Dendritic cell treated with granulocyte-macrophage colony-stimulating factor and Interleukin-4, amounts not matched to agents 40 ng/mL and 50 ng/mL, for 4 days (primary cell): ENCODE data around the gene AVPR1B.

Experiments used
- H3K27ac Mint-ChIP-seq: one replicate; pipeline ENCODE4 v1.8.0; 2022; ENCODE audit warnings: mild to moderate bottlenecking, mixed read lengths
- H3K27me3 Mint-ChIP-seq: one replicate; pipeline ENCODE4 v1.8.0; 2022; ENCODE audit warnings: mild to moderate bottlenecking, mixed read lengths
- H3K36me3 Mint-ChIP-seq: one replicate; pipeline ENCODE4 v1.8.0; 2022; ENCODE audit warnings: low read depth, mixed read lengths
- H3K4me1 Mint-ChIP-seq: one replicate; pipeline ENCODE4 v1.8.0; 2022; ENCODE audit warnings: low read depth, mixed read lengths
- H3K4me3 Mint-ChIP-seq: one replicate; pipeline ENCODE4 v1.8.0; 2022; ENCODE audit warnings: mild to moderate bottlenecking, moderate library complexity, mixed read lengths
- H3K9me3 Mint-ChIP-seq: one replicate; pipeline ENCODE4 v1.8.0; 2022; ENCODE audit warnings: mixed read lengths
- intact Hi-C: fragments of 100-400 bp; cut with micrococcal nuclease; formaldehyde crosslinking; loops from one replicate; pipeline ENCODE4 v1.15.0; 2022

The AVPR1B gene

GRCh38 chr1:206117151-206117948 is at the start of gene AVPR1B:
Gene AVPR1B, minus strand, starts transcription at chr1:206117388. Its CDS starts 498 bp downstream, at chr1:206116890.
- Mint-ChIP-seq H3K36me3 (no peaks in the 10 kb centered on the region), H3K27me3 (peaks cover 57% of the 10 kb centered on the region), H3K27ac (peak within 1 kb of the TSS; percentile 11), H3K4me1 (peaks cover 27% of the 10 kb centered on the region), H3K9me3 (peaks cover 21% of the 10 kb centered on the region), H3K4me3 (peak within 1 kb of the TSS; percentile 41)
- intact Hi-C loops = loop anchor here (5.0 kb wide), 1 partner anchor 330 kb away; no protein-coding TSS in a partner anchor

DNA sequence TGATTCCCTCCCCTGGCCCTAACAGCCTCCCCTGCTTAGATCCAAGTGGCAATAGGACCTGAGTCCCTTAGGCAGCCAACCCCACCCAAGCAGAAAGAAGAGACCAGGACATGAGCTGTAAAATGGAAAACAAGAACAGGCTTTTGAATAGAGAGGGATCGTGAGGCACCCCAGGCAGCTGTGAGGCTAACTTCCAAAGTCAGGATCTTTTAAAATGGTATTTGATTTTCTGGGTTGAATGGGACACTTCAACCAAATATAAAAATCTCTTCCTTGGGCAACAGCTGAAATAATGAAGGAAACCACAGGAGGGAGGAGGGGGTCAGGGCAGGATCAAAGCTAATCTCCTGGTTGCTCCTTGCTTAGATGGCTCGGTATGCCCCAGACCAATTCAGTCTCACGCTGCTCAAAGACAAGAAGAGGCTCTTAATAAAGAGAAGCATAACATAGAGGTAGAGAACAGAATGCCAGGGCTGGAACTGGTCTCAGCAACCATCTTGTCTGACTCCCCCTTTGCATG is 28.6 kb upstream of the AVPR1B start:
- H3K27ac Mint-ChIP-seq = no peak overlapping the region
- no peaks in the 10 kb centered on the region for H3K36me3 Mint-ChIP-seq
- peaks cover 18% of the 10 kb centered on the region for H3K27me3 Mint-ChIP-seq
- H3K4me3 Mint-ChIP-seq = no peak overlapping the region
- intact Hi-C loops = no loop called here
- no peaks in the 10 kb centered on the region for H3K4me1 Mint-ChIP-seq
- no peaks in the 10 kb centered on the region for H3K9me3 Mint-ChIP-seq

DNA sequence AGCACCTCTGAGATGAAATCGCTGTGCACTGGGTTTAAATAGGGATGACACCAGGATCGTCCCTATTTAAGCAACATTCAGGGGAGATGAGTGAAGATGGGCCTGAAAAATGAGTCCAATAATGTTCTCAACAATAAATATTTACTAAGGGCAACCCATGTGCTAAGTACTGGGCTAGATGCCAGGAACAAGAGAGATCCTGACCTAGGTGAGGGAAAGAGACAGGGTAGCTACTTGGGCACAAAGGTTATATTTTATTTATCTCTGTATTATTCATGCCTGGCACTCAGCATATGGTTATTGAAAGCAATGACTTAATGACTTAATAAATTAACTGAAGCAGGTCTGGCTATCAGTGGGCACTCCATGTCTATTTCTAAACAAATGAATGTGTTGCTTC is 27.4 kb upstream of the AVPR1B start:
- Mint-ChIP-seq H3K9me3 (no peaks in the 10 kb centered on the region), H3K36me3 (no peaks in the 10 kb centered on the region), H3K27me3 (peaks cover 25% of the 10 kb centered on the region), H3K4me1 (no peaks in the 10 kb centered on the region), H3K27ac (no peak overlapping the region), H3K4me3 (no peak overlapping the region)
- intact Hi-C loops = no loop called here

GRCh38 chr1:206143537-206144172 is 26.5 kb upstream of the AVPR1B start:
- H3K27me3 Mint-ChIP-seq = peaks cover 29% of the 10 kb centered on the region
- no peak overlapping the region for H3K27ac Mint-ChIP-seq
- no peaks in the 10 kb centered on the region for H3K4me1 Mint-ChIP-seq
- no peak overlapping the region for H3K4me3 Mint-ChIP-seq
- H3K9me3 Mint-ChIP-seq = no peaks in the 10 kb centered on the region
- intact Hi-C loops = no loop called here
- H3K36me3 Mint-ChIP-seq = no peaks in the 10 kb centered on the region

DNA sequence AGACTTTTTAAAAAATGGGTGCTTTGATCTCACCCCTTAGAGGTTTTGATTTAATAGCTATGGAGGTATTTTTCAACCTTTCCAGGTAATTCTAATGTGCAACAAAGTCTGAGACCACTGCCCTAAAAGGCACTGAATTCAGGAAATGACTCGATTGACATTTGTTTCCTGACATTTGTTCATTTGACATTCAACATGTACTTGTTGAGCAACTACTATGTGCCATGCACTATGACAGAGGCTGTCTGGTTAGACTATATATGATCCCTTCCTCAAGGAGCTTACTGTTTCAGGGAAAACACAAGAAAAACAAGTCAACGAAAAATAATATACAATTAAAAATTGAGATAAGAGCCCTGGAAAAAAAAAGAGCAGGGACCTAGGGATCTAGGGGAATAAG is 25.6 kb upstream of the AVPR1B start:
- Mint-ChIP-seq H3K27ac (no peak overlapping the region), H3K4me3 (no peak overlapping the region), H3K36me3 (no peaks in the 10 kb centered on the region), H3K4me1 (no peaks in the 10 kb centered on the region), H3K9me3 (no peaks in the 10 kb centered on the region), H3K27me3 (peaks cover 31% of the 10 kb centered on the region)
- intact Hi-C loops = no loop called here

DNA sequence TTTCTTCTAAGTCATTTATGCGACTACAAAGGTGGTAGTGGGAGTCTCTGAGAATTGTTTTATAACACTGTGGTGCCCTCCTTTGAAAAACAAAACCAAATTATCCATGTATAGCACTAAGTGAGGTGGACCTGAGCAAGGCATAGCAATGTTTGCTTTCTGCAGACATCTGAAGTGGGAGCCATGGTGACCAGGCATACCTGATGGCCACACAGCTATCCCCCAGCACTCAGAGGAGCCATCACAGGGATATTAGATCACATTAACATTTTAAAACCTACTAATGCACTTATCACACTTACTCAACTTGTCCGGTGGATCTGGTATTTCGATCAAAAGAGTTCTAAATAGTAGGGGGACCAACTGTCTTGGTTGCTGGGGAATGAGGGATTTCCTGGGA is 24.8 kb upstream of the AVPR1B start:
- H3K36me3 Mint-ChIP-seq = no peaks in the 10 kb centered on the region
- H3K27me3 Mint-ChIP-seq = peaks cover 31% of the 10 kb centered on the region
- no peak overlapping the region for H3K27ac Mint-ChIP-seq

DNA sequence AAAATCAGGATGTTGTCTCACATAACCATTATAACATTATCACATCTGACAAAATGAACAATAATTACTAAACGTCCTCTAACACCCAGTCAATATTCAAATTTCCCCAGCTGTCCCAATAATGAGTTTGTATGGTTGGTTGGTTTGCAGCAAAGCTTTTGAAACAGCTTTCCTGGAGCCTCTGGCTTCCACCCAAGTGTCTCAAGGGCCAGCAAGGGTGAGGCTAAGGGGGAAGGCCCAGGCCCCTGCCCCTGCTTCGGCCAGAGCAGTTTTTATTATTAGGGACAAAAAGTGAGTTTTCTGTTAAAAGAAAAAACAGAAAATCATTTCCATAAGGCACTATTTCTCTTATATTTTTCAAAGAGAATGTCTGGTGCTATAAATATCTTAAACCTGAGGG is 19.1 kb upstream of the AVPR1B start:
- Mint-ChIP-seq H3K27me3 (peaks cover 21% of the 10 kb centered on the region), H3K27ac (no peak overlapping the region), H3K9me3 (no peaks in the 10 kb centered on the region), H3K36me3 (no peaks in the 10 kb centered on the region), H3K4me1 (no peaks in the 10 kb centered on the region), H3K4me3 (no peak overlapping the region)
- intact Hi-C loops = no loop called here

More for the DNA sequence above, 24.8 kb upstream of the AVPR1B start:
- no peaks in the 10 kb centered on the region for H3K4me1 Mint-ChIP-seq
- H3K9me3 Mint-ChIP-seq = no peaks in the 10 kb centered on the region
- no peak overlapping the region for H3K4me3 Mint-ChIP-seq
- intact Hi-C loops = no loop called here

DNA sequence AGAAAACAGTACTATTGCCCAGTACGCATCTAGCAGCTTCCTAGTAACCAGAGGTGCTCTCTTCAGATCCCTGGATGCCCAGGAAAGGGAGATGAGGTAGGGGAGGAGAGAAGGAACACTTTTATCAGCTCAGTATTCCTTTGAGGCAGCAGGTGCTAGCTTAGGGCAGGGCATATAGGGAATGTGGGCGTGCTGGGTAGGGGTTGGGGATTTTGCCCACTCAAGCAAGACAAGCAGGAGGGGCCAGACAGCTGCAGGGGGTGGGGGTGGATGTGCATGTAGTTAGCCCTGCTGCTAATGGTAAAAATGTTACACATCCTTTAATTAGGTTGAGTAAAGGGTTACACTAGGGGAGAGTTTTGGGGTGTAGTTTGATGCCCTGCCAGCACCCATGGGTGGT is 18.1 kb upstream of the AVPR1B start:
- Mint-ChIP-seq H3K9me3 (no peaks in the 10 kb centered on the region), H3K4me3 (no peak overlapping the region), H3K27ac (no peak overlapping the region), H3K4me1 (no peaks in the 10 kb centered on the region), H3K27me3 (peaks cover 23% of the 10 kb centered on the region), H3K36me3 (no peaks in the 10 kb centered on the region)
- intact Hi-C loops = no loop called here

GRCh38 chr1:206133751-206134415 is 16.7 kb upstream of the AVPR1B start:
- intact Hi-C loops = no loop called here
- no peak overlapping the region for H3K27ac Mint-ChIP-seq
- peaks cover 13% of the 10 kb centered on the region for H3K27me3 Mint-ChIP-seq
- H3K36me3 Mint-ChIP-seq = no peaks in the 10 kb centered on the region
- no peaks in the 10 kb centered on the region for H3K9me3 Mint-ChIP-seq
- no peak overlapping the region for H3K4me3 Mint-ChIP-seq
- peaks cover under 1% of the 10 kb centered on the region for H3K4me1 Mint-ChIP-seq

DNA sequence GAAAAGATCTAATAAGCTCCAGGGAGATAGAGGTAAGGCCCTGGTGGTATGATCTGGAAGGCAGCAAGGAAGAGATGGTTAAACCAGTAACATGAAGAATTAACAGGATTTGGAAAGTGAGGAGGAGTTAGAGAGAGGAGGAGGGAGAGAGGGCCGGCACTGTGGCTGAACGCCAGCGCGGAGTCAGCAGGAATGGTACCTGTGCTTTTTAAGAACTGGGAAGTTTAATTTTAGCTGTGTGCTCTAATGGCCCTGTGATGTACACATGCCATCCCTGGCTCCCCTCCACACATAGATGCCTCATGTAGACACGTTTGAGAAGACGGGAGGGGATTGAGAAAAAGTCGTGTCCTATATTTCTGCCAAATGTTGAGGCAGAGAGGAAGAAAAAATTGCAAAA is 13.8 kb upstream of the AVPR1B start:
- intact Hi-C loops = no loop called here
- Mint-ChIP-seq H3K27ac (no peak overlapping the region), H3K9me3 (no peaks in the 10 kb centered on the region), H3K27me3 (peaks cover 11% of the 10 kb centered on the region), H3K36me3 (no peaks in the 10 kb centered on the region), H3K4me1 (peaks cover 14% of the 10 kb centered on the region), H3K4me3 (no peak overlapping the region)

DNA sequence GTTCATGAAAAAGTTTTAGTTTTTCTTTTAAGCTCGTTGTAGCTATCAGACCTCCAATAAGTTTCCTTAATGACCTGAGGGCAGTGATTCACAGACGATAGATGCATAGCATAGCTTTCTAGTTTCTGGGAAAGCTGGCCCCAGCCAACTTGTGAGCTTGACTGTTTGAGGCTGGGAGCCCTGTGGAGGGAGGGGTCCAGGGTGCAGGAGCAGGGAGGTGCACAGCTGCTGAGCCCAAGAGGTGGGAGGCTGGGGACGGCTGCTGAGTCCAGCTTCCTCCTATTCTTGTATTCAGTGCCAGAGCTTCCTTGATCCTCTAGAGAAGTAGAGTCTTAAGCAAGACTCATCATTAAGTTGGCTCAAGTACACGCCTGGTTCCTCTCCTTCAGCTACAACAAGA is 11.0 kb upstream of the AVPR1B start:
- H3K27ac Mint-ChIP-seq = no peak overlapping the region
- intact Hi-C loops = no loop called here

GRCh38 chr1:206127336-206127735 is 10.1 kb upstream of the AVPR1B start:
- H3K9me3 Mint-ChIP-seq = no peaks in the 10 kb centered on the region
- no peak overlapping the region for H3K4me3 Mint-ChIP-seq
- peaks cover 10% of the 10 kb centered on the region for H3K27me3 Mint-ChIP-seq
- no peaks in the 10 kb centered on the region for H3K36me3 Mint-ChIP-seq
- H3K4me1 Mint-ChIP-seq = peaks cover 14% of the 10 kb centered on the region
- intact Hi-C loops = no loop called here
- no peak overlapping the region for H3K27ac Mint-ChIP-seq

More for the DNA sequence above, 11.0 kb upstream of the AVPR1B start:
- H3K9me3 Mint-ChIP-seq = no peaks in the 10 kb centered on the region
- H3K4me3 Mint-ChIP-seq = no peak overlapping the region
- peaks cover 10% of the 10 kb centered on the region for H3K27me3 Mint-ChIP-seq
- H3K4me1 Mint-ChIP-seq = peaks cover 14% of the 10 kb centered on the region
- no peaks in the 10 kb centered on the region for H3K36me3 Mint-ChIP-seq

DNA sequence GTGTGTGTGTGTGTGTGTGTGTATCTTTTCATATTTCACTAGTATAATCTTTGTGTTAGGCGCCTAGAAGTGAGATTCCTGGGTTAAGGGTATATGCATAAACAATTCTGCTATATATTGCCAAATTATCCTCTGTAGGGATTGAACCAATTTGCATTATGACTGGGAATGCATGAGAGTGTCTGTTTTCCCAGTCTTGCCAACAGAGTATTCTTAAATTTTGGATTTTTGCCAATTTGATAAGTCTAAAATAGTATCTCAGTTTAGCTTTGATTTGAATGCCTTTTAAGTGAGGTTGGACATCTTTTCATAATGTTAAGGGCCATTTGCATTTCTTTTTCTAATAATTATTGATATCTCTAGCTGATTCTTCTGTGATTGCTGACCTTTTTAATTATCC is 8.2 kb upstream of the AVPR1B start:
- intact Hi-C loops = no loop called here
- no peak overlapping the region for H3K4me3 Mint-ChIP-seq
- H3K9me3 Mint-ChIP-seq = peaks cover 17% of the 10 kb centered on the region
- peaks cover 14% of the 10 kb centered on the region for H3K4me1 Mint-ChIP-seq
- H3K36me3 Mint-ChIP-seq = no peaks in the 10 kb centered on the region
- no peak overlapping the region for H3K27ac Mint-ChIP-seq
- peaks cover 9% of the 10 kb centered on the region for H3K27me3 Mint-ChIP-seq

GRCh38 chr1:206122686-206123085 is 5.5 kb upstream of the AVPR1B start:
- H3K4me3 Mint-ChIP-seq = no peak overlapping the region
- intact Hi-C loops = no loop called here
- H3K36me3 Mint-ChIP-seq = no peaks in the 10 kb centered on the region
- peaks cover 21% of the 10 kb centered on the region for H3K9me3 Mint-ChIP-seq
- H3K27ac Mint-ChIP-seq = no peak overlapping the region
- H3K4me1 Mint-ChIP-seq = peaks cover 8% of the 10 kb centered on the region
- peaks cover 32% of the 10 kb centered on the region for H3K27me3 Mint-ChIP-seq
